Endodermal cell (in vitro differentiated cells): ENCODE measurements around the gene MEGF11. TPM values are rescaled to one million over a fixed set of nuclear protein-coding genes. Genes with fewer than 3 reads are reported as not detected.

Experiments used
- DNase-seq: peaks from one replicate; pipeline ENCODE4 v3.0.0-alpha.2; 2017
- H3K27ac ChIP-seq: 2 replicates; pipeline ENCODE4 v1.5.1; 2013; ENCODE audit warnings: mild to moderate bottlenecking, low read depth, low read length, moderate library complexity
- H3K27me3 ChIP-seq: 2 replicates; pipeline ENCODE4 v1.6.1; 2013; ENCODE audit warnings: mild to moderate bottlenecking, low read length, moderate library complexity; ENCODE audit not compliant: insufficient read depth, control insufficient read depth, poor library complexity, severe bottlenecking
- H3K36me3 ChIP-seq: 2 replicates; pipeline ENCODE4 v1.7.0; 2013; ENCODE audit warnings: mild to moderate bottlenecking, low read length, moderate library complexity; ENCODE audit not compliant: control insufficient read depth, insufficient read depth
- H3K4me1 ChIP-seq: one replicate; pipeline ENCODE4 v1.7.0; 2013; ENCODE audit warnings: low read length; ENCODE audit not compliant: control insufficient read depth, insufficient read depth
- H3K4me3 ChIP-seq: 2 replicates; pipeline ENCODE4 v1.5.1; 2013; ENCODE audit warnings: mild to moderate bottlenecking, low read length, moderate library complexity
- H3K9ac ChIP-seq: 2 replicates; pipeline ENCODE4 v1.6.1; 2013; ENCODE audit warnings: mild to moderate bottlenecking, low read length, moderate library complexity; ENCODE audit not compliant: poor library complexity, severe bottlenecking; ENCODE audit errors: extremely low read depth
- H3K9me3 ChIP-seq: 2 replicates; pipeline ENCODE4 v1.6.1; 2013; ENCODE audit warnings: mild to moderate bottlenecking, low read length, moderate library complexity; ENCODE audit not compliant: control insufficient read depth
- H3K27ac Mint-ChIP-seq: 2 replicates; pipeline ENCODE4 v1.8.0; 2020; ENCODE audit warnings: mixed read lengths
- H3K27me3 Mint-ChIP-seq: 2 replicates; pipeline ENCODE4 v1.8.0; 2021; ENCODE audit warnings: mild to moderate bottlenecking, mixed read lengths; ENCODE audit not compliant: insufficient read depth
- H3K36me3 Mint-ChIP-seq: 2 replicates; pipeline ENCODE4 v1.8.0; 2020; ENCODE audit warnings: low read depth, mixed read lengths
- H3K4me1 Mint-ChIP-seq: 2 replicates; pipeline ENCODE4 v1.8.0; 2020; ENCODE audit warnings: mixed read lengths
- H3K4me3 Mint-ChIP-seq: 2 replicates; pipeline ENCODE4 v1.8.0; 2020; ENCODE audit warnings: mild to moderate bottlenecking, moderate library complexity, mixed read lengths
- H3K9me3 Mint-ChIP-seq: 2 replicates; pipeline ENCODE4 v1.8.0; 2020; ENCODE audit warnings: mild to moderate bottlenecking, mixed read lengths
- CTCF ChIP-seq: fragments of 200-600 bp; sonication (generic); conservative IDR thresholded peaks from 2 replicates; pipeline ENCODE4 v1.5.0; 2021; ENCODE audit warnings: antibody characterized with exemption, mild to moderate bottlenecking
- WGBS, 2 experiments: methylation state at CpG; one replicate each; pipeline versions ENCODE4 v1.1.5 to v1.1.7; 2013; ENCODE audit warnings: missing lambda C conversion rate in 2 of 2, mixed read lengths in 1 of 2; ENCODE audit not compliant: insufficient coverage in 1 of 2, insufficient read length in 1 of 2; 5-methylcytosine and 5-hydroxymethylcytosine counted together
- total RNA-seq, 2 donors: library from RNA; stranded (reverse); fragmentation: NEBNext Ultra II Directional in 1 of 2; extraction: Animal tissue kit (Norgen Biotek cat#: 25700) in 1 of 2; gene quantifications; 2 replicates in 1 of 2; 3 replicates in 1 of 2; pipeline ENCODE4 v1.2.1, GENCODE V29; 2021

MEGF11 gene
- total RNA-seq, 2 donors from 2014 or later, result 0.73 to 1.2 TPM

DNA sequence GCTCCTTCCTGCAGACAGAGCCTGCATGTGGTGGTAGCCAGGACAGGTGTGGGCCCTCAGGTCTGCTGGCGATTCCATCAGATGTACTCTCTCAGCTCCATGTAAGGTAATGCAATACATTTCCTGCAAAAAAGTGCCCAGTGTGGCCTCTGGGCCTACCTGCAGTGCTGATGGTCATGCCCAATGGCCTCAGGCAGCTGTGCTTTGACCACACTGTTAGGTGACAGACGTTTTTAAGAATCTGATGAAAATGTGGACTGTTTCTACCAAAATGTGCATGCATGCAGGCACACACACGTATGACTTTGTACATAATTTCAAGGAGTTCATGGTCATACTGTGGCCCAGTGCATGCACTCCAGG, 231.4 kb downstream of the MEGF11 start:
- Mint-ChIP-seq H3K27me3 (peaks cover 6% of the 10 kb centered on the region), H3K27ac (no peak overlapping the region), H3K4me3 (no peak overlapping the region), H3K36me3 (no peaks in the 10 kb centered on the region), H3K9me3 (no peaks in the 10 kb centered on the region), H3K4me1 (peaks cover 9% of the 10 kb centered on the region)
- WGBS, 2 experiments, result 85 to 95% methylated on average over 2 to 3 of the region's 3 CpGs
- Histone ChIP-seq H3K36me3 (no peaks in the 10 kb centered on the region), H3K27ac (no peak overlapping the region), H3K4me1 (no peaks in the 10 kb centered on the region), H3K9me3 (no peaks in the 10 kb centered on the region), H3K9ac (no peak overlapping the region), H3K27me3 (no peaks in the 10 kb centered on the region), H3K4me3 (no peak overlapping the region)
- TF ChIP-seq CTCF, result no peak
- DNase-seq, result no peak

DNA sequence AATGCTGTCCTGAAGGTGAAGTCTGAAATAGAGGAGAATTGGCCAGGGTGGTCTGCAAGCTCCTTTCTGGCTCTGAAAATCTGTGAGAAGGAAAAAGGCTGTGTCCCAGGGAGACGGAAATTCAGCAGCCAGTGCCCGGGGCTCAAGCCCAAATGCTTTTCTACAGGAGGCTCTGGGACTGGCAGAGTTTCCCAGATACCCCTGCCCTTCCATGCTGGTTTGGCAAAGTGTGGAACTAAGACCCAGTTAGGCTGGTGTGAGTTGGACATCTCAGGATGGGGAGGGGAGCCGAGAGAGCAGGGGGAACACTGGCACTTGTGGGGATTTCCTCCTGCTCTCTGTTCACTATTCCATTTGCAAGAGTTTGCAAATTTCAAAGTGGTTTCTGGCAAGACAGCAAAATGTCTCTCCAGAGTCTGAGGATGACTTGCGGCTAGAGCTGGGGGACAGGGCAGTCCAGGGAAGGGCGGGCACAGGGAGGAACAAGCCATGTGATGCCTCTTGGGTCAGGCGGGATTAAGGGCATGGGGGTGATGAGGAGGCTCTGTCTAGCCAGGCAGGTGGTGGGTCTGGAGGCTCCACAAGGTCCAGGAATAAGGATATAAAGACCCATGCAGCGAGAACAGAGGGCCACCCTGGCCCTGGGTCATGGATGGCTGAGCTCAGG, 231.9 kb downstream of the MEGF11 start:
- Histone ChIP-seq H3K4me1 (no peaks in the 10 kb centered on the region), H3K9me3 (no peaks in the 10 kb centered on the region), H3K9ac (no peak overlapping the region), H3K27ac (no peak overlapping the region), H3K27me3 (no peaks in the 10 kb centered on the region), H3K36me3 (no peaks in the 10 kb centered on the region), H3K4me3 (no peak overlapping the region)
- no peaks in the 10 kb centered on the region for H3K36me3 Mint-ChIP-seq
- 87 to 91% methylated on average over 5 to 7 of the region's 7 CpGs for WGBS, 2 experiments
- H3K9me3 Mint-ChIP-seq, result no peaks in the 10 kb centered on the region
- no peak overlapping the region for H3K4me3 Mint-ChIP-seq
- TF ChIP-seq CTCF, result no peak
- peaks cover 9% of the 10 kb centered on the region for H3K4me1 Mint-ChIP-seq
- H3K27ac Mint-ChIP-seq, result no peak overlapping the region
- H3K27me3 Mint-ChIP-seq, result peaks cover 6% of the 10 kb centered on the region
- no peak for DNase-seq

GRCh38 chr15:66019826-66020398, 233.6 kb downstream of the MEGF11 start:
- Histone ChIP-seq H3K9me3 (no peaks in the 10 kb centered on the region), H3K27me3 (no peaks in the 10 kb centered on the region), H3K36me3 (no peaks in the 10 kb centered on the region), H3K4me3 (no peak overlapping the region), H3K27ac (no peak overlapping the region), H3K4me1 (no peaks in the 10 kb centered on the region), H3K9ac (no peak overlapping the region)
- Mint-ChIP-seq H3K27me3 (peaks cover 3% of the 10 kb centered on the region), H3K36me3 (no peaks in the 10 kb centered on the region), H3K27ac (no peak overlapping the region), H3K9me3 (no peaks in the 10 kb centered on the region), H3K4me1 (peaks cover under 1% of the 10 kb centered on the region), H3K4me3 (no peak overlapping the region)
- TF ChIP-seq CTCF, result no peak
- DNase-seq, result no peak
- 93% methylated on average over 6 to 10 of the region's 10 CpGs for WGBS, 2 experiments
